NK-92 (cell line): Measurements from ENCODE around the gene AP4S1.
"Not testable (repeated sequence)": the region's sequence is repeated elsewhere in the genome, so short reads cannot be mapped to it uniquely, and the experiment has no call there.

Source experiments
- DNase-seq: peaks from one replicate; lab custom pipeline; 2025; ENCODE audit not compliant: unreplicated experiment; lab: John Stamatoyannopoulos, UW

AP4S1 gene

GRCh38 chr14:31038521-31039166 is 13.2 kb downstream of the AP4S1 start:
- no peak for DNase-seq

- no peak for DNase-seq
Observed at GRCh38 chr14:31042300-31042699, 16.9 kb downstream of the AP4S1 start.

GRCh38 chr14:31042893-31043292 is 17.4 kb downstream of the AP4S1 start:
- not testable (repeated sequence) for DNase-seq

GRCh38 chr14:31043379-31043778 is 17.9 kb downstream of the AP4S1 start:
- DNase-seq, result no peak

GRCh38 chr14:31045501-31046080 is 20.1 kb downstream of the AP4S1 start:
- no peak for DNase-seq

GRCh38 chr14:31047503-31047902 is 22.1 kb downstream of the AP4S1 start:
- no peak for DNase-seq

- no peak for DNase-seq
Observed at GRCh38 chr14:31051023-31051422, 25.6 kb downstream of the AP4S1 start.

- no peak for DNase-seq
Observed at GRCh38 chr14:31051511-31051910, 26.1 kb downstream of the AP4S1 start.

GRCh38 chr14:31052905-31053586 is 27.6 kb downstream of the AP4S1 start:
- DNase-seq, result not testable (repeated sequence)

GRCh38 chr14:31057035-31057434 is 31.6 kb downstream of the AP4S1 start:
- no peak for DNase-seq

GRCh38 chr14:31057701-31058364 is 32.4 kb downstream of the AP4S1 start:
- DNase-seq, result no peak

GRCh38 chr14:31059152-31059924 is 33.9 kb downstream of the AP4S1 start:
- no peak for DNase-seq

- DNase-seq, result no peak
Observed at GRCh38 chr14:31060253-31060875, 34.9 kb downstream of the AP4S1 start.

- not testable (repeated sequence) for DNase-seq
Observed at GRCh38 chr14:31062908-31063307, 37.5 kb downstream of the AP4S1 start.

GRCh38 chr14:31068235-31068634 is 42.8 kb downstream of the AP4S1 start:
- DNase-seq, result no peak

- no peak for DNase-seq
Observed at GRCh38 chr14:31069343-31069742, 43.9 kb downstream of the AP4S1 start.

GRCh38 chr14:31070431-31070830 is 45.0 kb downstream of the AP4S1 start:
- no peak for DNase-seq

- no peak for DNase-seq
Observed at GRCh38 chr14:31071151-31071550, 45.7 kb downstream of the AP4S1 start.

- DNase-seq, result no peak
Observed at GRCh38 chr14:31075144-31075543, 49.7 kb downstream of the AP4S1 start.

- DNase-seq, result no peak
Observed at GRCh38 chr14:31078766-31079165, 53.3 kb downstream of the AP4S1 start.

GRCh38 chr14:31080056-31080455 is 54.6 kb downstream of the AP4S1 start:
- no peak for DNase-seq
